Activated T-cell treated with anti-CD3 and anti-CD28 coated beads, Interleukin-2, amount 50 U/mL, for 1 hour (primary cell): ENCODE measurements around the gene BTBD19.
"Not testable (repeated sequence)": the region's sequence is repeated elsewhere in the genome, so short reads cannot be mapped to it uniquely, and the experiment has no call there.

ENCODE experiments used
- DNase-seq: peaks from one replicate; pipeline ENCODE4 v3.0.0-alpha.2; 2020

The BTBD19 gene

GRCh38 chr1:44829506-44830384 is 21.4 kb downstream of the BTBD19 start:
- no peak for DNase-seq

- no peak for DNase-seq
Measured at GRCh38 chr1:44830900-44831304, 22.6 kb downstream of the BTBD19 start.

- DNase-seq = no peak
Measured at GRCh38 chr1:44831516-44831915, 23.2 kb downstream of the BTBD19 start.

- no peak for DNase-seq
Measured at GRCh38 chr1:44832056-44832705, 23.9 kb downstream of the BTBD19 start.

GRCh38 chr1:44834328-44834727 is 26.0 kb downstream of the BTBD19 start:
- no peak for DNase-seq

GRCh38 chr1:44835738-44836675 is 27.7 kb downstream of the BTBD19 start:
- DNase-seq = peak; percentile 86

GRCh38 chr1:44838294-44838693 is 30.0 kb downstream of the BTBD19 start:
- DNase-seq = not testable (repeated sequence)

- DNase-seq = no peak
Measured at GRCh38 chr1:44839576-44839975, 31.3 kb downstream of the BTBD19 start.

- DNase-seq = no peak
Measured at GRCh38 chr1:44842486-44842861, 34.2 kb downstream of the BTBD19 start.

GRCh38 chr1:44842862-44843655 is 34.7 kb downstream of the BTBD19 start, which contains the start of gene PTCH2:
Gene PTCH2 (minus strand): TSS chr1:44843253. CDS start chr1:44842932, 321 bp downstream.
- peak; percentile 43 for DNase-seq

GRCh38 chr1:44846985-44847384 is 38.7 kb downstream of the BTBD19 start:
- no peak for DNase-seq

GRCh38 chr1:44847845-44848244 is 39.5 kb downstream of the BTBD19 start:
- no peak for DNase-seq

- no peak for DNase-seq
Measured at GRCh38 chr1:44848456-44849181, 40.3 kb downstream of the BTBD19 start.

GRCh38 chr1:44849575-44850132 is 41.3 kb downstream of the BTBD19 start:
- DNase-seq = no peak

GRCh38 chr1:44851308-44851707 is 43.0 kb downstream of the BTBD19 start:
- DNase-seq = no peak

- DNase-seq = no peak
Measured at GRCh38 chr1:44853201-44853600, 44.9 kb downstream of the BTBD19 start.

GRCh38 chr1:44854970-44855369 is 46.6 kb downstream of the BTBD19 start:
- no peak for DNase-seq

- DNase-seq = no peak
Measured at GRCh38 chr1:44855742-44856141, 47.4 kb downstream of the BTBD19 start.

GRCh38 chr1:44857446-44857845 is 49.1 kb downstream of the BTBD19 start:
- no peak for DNase-seq

- DNase-seq = no peak
Measured at GRCh38 chr1:44860331-44860730, 52.0 kb downstream of the BTBD19 start.

- no peak for DNase-seq
Measured at GRCh38 chr1:44860891-44861425, 52.6 kb downstream of the BTBD19 start.
